Right lobe of liver (tissue), 4 donors: ENCODE data around the gene NMRAL1.

Experiments
- CTCF ChIP-seq, 4 donors: fragments of 200-600 bp in 3 of 4; fragments of 450-650 bp in 1 of 4; IDR thresholded peaks; one replicate each; pipeline versions ENCODE4 v1.5.1 to v1.8.0; 2016 to 2022; ENCODE audit warnings: antibody characterized with exemption in 4 of 4, mild to moderate bottlenecking in 2 of 4
- POLR2A ChIP-seq: fragments of 450-650 bp; IDR thresholded peaks from one replicate; pipeline ENCODE4 v1.6.1; 2017; ENCODE audit warnings: antibody characterized with exemption, mild to moderate bottlenecking
- donor health status: DM: no; HTN: no; CAD: no.
- donor health status: DM: no; HTN: no; CAD: no.
- donor health status: DM: no; HTN: yes; CAD: no.

- no peak for TF ChIP-seq CTCF (IDR thresholded peaks at IDR 0.05)
- TF ChIP-seq POLR2A = no peak
Measured at GRCh38 chr16:4489030-4489429, 14.6 kb upstream of the NMRAL1 start.
